Thyroid gland (tissue), 4 donors: ENCODE results near the gene EFNB2.

ENCODE experiments used
- POLR2A ChIP-seq, 2 donors: fragments of 450-650 bp; IDR thresholded peaks; one replicate each; pipeline ENCODE4 v1.6.1; 2017; ENCODE audit warnings: antibody characterized with exemption in 2 of 2, mild to moderate bottlenecking in 2 of 2, moderate library complexity in 1 of 2
- TF ChIP-seq, protein P1 (sequence below), 6 experiments: fragments of 200-600 bp in 3 of 6; fragments of 450-650 bp in 3 of 6; sonication (generic) in 3 of 6; IDR thresholded peaks; one replicate each; pipeline ENCODE4 v1.5.1; 2016 to 2019; ENCODE audit warnings: antibody characterized with exemption in 6 of 6, mild to moderate bottlenecking in 2 of 6, inconsistent platforms in 1 of 6, moderate library complexity in 1 of 6

DNA sequence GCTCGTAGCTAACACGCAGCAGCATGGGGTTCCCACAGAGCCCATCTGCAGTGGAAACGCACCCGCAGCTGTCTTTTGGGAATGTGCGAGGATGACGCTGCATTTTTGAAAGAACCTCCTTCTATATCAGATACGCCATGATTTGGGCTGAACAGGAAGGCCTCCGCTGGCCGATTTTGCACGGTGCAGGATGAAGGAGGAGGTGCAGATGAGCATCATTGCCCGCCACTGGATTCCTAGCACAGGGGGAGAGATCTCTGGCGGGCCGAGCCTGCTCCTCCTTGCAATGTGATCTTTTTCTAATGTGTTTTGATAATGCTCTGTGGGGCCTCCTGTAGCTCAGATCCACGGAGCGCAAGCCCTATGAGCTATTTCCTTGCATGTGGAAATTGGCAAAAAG is 55.5 kb downstream of the EFNB2 start:
- no peak for TF ChIP-seq POLR2A (IDR thresholded peaks at IDR 0.05)
- TF ChIP-seq, protein P1, sequence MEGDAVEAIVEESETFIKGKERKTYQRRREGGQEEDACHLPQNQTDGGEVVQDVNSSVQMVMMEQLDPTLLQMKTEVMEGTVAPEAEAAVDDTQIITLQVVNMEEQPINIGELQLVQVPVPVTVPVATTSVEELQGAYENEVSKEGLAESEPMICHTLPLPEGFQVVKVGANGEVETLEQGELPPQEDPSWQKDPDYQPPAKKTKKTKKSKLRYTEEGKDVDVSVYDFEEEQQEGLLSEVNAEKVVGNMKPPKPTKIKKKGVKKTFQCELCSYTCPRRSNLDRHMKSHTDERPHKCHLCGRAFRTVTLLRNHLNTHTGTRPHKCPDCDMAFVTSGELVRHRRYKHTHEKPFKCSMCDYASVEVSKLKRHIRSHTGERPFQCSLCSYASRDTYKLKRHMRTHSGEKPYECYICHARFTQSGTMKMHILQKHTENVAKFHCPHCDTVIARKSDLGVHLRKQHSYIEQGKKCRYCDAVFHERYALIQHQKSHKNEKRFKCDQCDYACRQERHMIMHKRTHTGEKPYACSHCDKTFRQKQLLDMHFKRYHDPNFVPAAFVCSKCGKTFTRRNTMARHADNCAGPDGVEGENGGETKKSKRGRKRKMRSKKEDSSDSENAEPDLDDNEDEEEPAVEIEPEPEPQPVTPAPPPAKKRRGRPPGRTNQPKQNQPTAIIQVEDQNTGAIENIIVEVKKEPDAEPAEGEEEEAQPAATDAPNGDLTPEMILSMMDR (IDR thresholded peaks at IDR 0.05) = no peak
